Esophagus mucosa (tissue), 1 donor: ENCODE data around the gene PPARGC1A. TPM values are rescaled to one million over a fixed set of nuclear protein-coding genes. Genes with fewer than 3 reads are reported as not detected.
A peak's percentile ranks its signal among the peaks of the same experiment; 100 is the strongest.

ENCODE experiments used
- ATAC-seq: fragments of 200-7000 bp; cut with Tn5 transposase; one replicate; pipeline ENCODE4 v1.9.1; 2020
- total RNA-seq: library from RNA; stranded (reverse); gene quantifications from one replicate; pipeline ENCODE4 v1.2.4, GENCODE V29; 2023
- donor health status: DM: yes; HTN: yes; CAD: no.

Gene PPARGC1A
- total RNA-seq, 1 donor from 2014 or later, result 0.60 TPM

- no peak for ATAC-seq
These were observed 17.0 kb upstream of the PPARGC1A start for GRCh38 chr4:23906839-23907238.

- ATAC-seq, result peak; percentile 78
These were observed 14.8 kb upstream of the PPARGC1A start for GRCh38 chr4:23904639-23905071.

GRCh38 chr4:23903859-23904438 is 14.1 kb upstream of the PPARGC1A start:
- ATAC-seq, result no peak

GRCh38 chr4:23902222-23902804 is 12.5 kb upstream of the PPARGC1A start:
- ATAC-seq, result no peak

- ATAC-seq, result no peak
These were observed 10.8 kb upstream of the PPARGC1A start for GRCh38 chr4:23900636-23901035.

GRCh38 chr4:23899565-23899964 is 9.7 kb upstream of the PPARGC1A start:
- no peak for ATAC-seq

GRCh38 chr4:23897564-23898109 is 7.8 kb upstream of the PPARGC1A start:
- ATAC-seq, result no peak

GRCh38 chr4:23894021-23894420 is 4.2 kb upstream of the PPARGC1A start:
- ATAC-seq, result no peak

GRCh38 chr4:23891064-23891421 is 1.2 kb upstream of the PPARGC1A start:
- no peak for ATAC-seq

- no peak for ATAC-seq
These were observed 669 bp upstream of the PPARGC1A start for GRCh38 chr4:23890369-23891063.

- ATAC-seq, result no peak
These were observed 456 bp downstream of the PPARGC1A start for GRCh38 chr4:23889391-23889790.

- ATAC-seq, result peak; percentile 23
These were observed 1.2 kb downstream of the PPARGC1A start for GRCh38 chr4:23888421-23889319.

- ATAC-seq, result no peak
These were observed 1.9 kb downstream of the PPARGC1A start for GRCh38 chr4:23887989-23888388.

GRCh38 chr4:23887173-23887572 is 2.7 kb downstream of the PPARGC1A start:
- ATAC-seq, result no peak

GRCh38 chr4:23885943-23886590 is 3.8 kb downstream of the PPARGC1A start:
- no peak for ATAC-seq

GRCh38 chr4:23884741-23885140 is 5.1 kb downstream of the PPARGC1A start:
- ATAC-seq, result no peak

- ATAC-seq, result peak; percentile 47
These were observed 5.6 kb downstream of the PPARGC1A start for GRCh38 chr4:23884261-23884660.

GRCh38 chr4:23882976-23883531 is 6.8 kb downstream of the PPARGC1A start:
- peak; percentile 82 for ATAC-seq

- no peak for ATAC-seq
These were observed 8.0 kb downstream of the PPARGC1A start for GRCh38 chr4:23881674-23882337.

- no peak for ATAC-seq
These were observed 8.8 kb downstream of the PPARGC1A start for GRCh38 chr4:23881052-23881501.
